Panc1 (cell line): ENCODE data around the gene CAMK2A. TPM values are rescaled to one million over a fixed set of nuclear protein-coding genes. Genes with fewer than 3 reads are reported as not detected.

Experiments
- ATAC-seq: fragments of 200-7000 bp; cut with Tn5 transposase; 2 replicates; pipeline ENCODE4 v1.9.1; 2020; ENCODE audit warnings: mild to moderate bottlenecking, moderate library complexity
- BruUV-seq: library from RNA; stranded (reverse); fragments of 400-500 nt; replicated peaks from 2 replicates; lab custom pipeline; 2021; lab: Mats Ljungman, UMichigan
- CTCF ChIA-PET: fragments of 300-600 bp; sonication (Branson Sonifier 250); formaldehyde crosslinking; loops from one replicate; lab custom pipeline; 2022; ENCODE audit warnings: antibody characterized with exemption; lab: Charles Lee
- POLR2A ChIA-PET: fragments of 300-600 bp; sonication (Branson Sonifier 250); formaldehyde crosslinking; loops from one replicate; lab custom pipeline; 2022; ENCODE audit warnings: antibody characterized with exemption; lab: Charles Lee
- DNase-seq: peaks from one replicate; pipeline ENCODE4 v3.0.0-alpha.2; 2010; ENCODE audit warnings: low read depth, low spot score
- H3K27ac ChIP-seq: 2 replicates; pipeline ENCODE4 v1.5.1; 2011; ENCODE audit warnings: mild to moderate bottlenecking, low read length, inconsistent platforms
- H3K27me3 ChIP-seq: fragments of 200-500 bp; sonication (Bioruptor generic); 2 replicates; pipeline ENCODE4 v1.6.0; 2014; ENCODE audit warnings: low read length, inconsistent platforms; ENCODE audit not compliant: control insufficient read depth, insufficient read depth
- H3K36me3 ChIP-seq: fragments of 200-500 bp; sonication (Bioruptor generic); 2 replicates; pipeline ENCODE4 v1.5.1; 2014; ENCODE audit warnings: inconsistent platforms, mild to moderate bottlenecking, low read length, moderate library complexity; ENCODE audit not compliant: control insufficient read depth, insufficient read depth
- H3K4me1 ChIP-seq: 2 replicates; pipeline ENCODE4 v1.5.1; 2011; ENCODE audit warnings: inconsistent platforms, mild to moderate bottlenecking, low read length, moderate library complexity; ENCODE audit not compliant: control insufficient read depth, insufficient read depth
- H3K4me3 ChIP-seq, 2 experiments: 2 replicates each; pipeline ENCODE4 v1.5.1; 2011 to 2012; ENCODE audit warnings: low read depth in 2 of 2, low read length in 2 of 2, mild to moderate bottlenecking in 2 of 2, inconsistent platforms in 1 of 2, moderate library complexity in 1 of 2
- H3K9me3 ChIP-seq: fragments of 200-500 bp; sonication (Bioruptor generic); 2 replicates; pipeline ENCODE4 v1.5.1; 2014; ENCODE audit warnings: low read depth, mild to moderate bottlenecking, inconsistent platforms, low read length, moderate library complexity; ENCODE audit not compliant: control insufficient read depth, insufficient read depth
- CTCF ChIP-seq: fragments of 450-650 bp; IDR thresholded peaks from 2 replicates; pipeline ENCODE4 v1.5.1; 2017; ENCODE audit warnings: mild to moderate bottlenecking
- POLR2AphosphoS5 ChIP-seq: IDR thresholded peaks from 2 replicates; pipeline ENCODE4 v1.6.1; 2012; ENCODE audit warnings: mild to moderate bottlenecking, low read depth, low read length, moderate library complexity
- REST ChIP-seq, 2 experiments: IDR thresholded peaks; 2 replicates each; pipeline ENCODE4 v1.6.1; 2011 to 2012; ENCODE audit warnings: low read depth in 2 of 2, control low read depth in 1 of 2, low read length in 1 of 2, mild to moderate bottlenecking in 1 of 2, moderate library complexity in 1 of 2; ENCODE audit not compliant: insufficient read depth in 1 of 2
- SIN3A ChIP-seq: IDR thresholded peaks from 2 replicates; pipeline ENCODE4 v1.6.1; 2012; ENCODE audit warnings: low read depth, mild to moderate bottlenecking, low read length, moderate library complexity, borderline replicate concordance; ENCODE audit not compliant: insufficient read depth
- in situ Hi-C: cut with HindIII; loops from 2 replicates; pipeline ENCODE4 v1.10.0; 2016; ENCODE audit warnings: low sequenced_read_pairs, low pct_unique_long_range_greater_than_20kb
- intact Hi-C: fragments of 100-400 bp; cut with micrococcal nuclease; formaldehyde crosslinking; loops from one replicate; pipeline ENCODE4 v1.10.0; 2022; ENCODE audit not compliant: unreplicated experiment
- total RNA-seq: library from RNA; stranded (reverse); gene quantifications from one replicate; pipeline ENCODE4 v1.2.1, GENCODE V29; 2021; ENCODE audit not compliant: unreplicated experiment

The CAMK2A gene
- total RNA-seq, 1 experiment from 2014 or later: 0.51 TPM

DNA sequence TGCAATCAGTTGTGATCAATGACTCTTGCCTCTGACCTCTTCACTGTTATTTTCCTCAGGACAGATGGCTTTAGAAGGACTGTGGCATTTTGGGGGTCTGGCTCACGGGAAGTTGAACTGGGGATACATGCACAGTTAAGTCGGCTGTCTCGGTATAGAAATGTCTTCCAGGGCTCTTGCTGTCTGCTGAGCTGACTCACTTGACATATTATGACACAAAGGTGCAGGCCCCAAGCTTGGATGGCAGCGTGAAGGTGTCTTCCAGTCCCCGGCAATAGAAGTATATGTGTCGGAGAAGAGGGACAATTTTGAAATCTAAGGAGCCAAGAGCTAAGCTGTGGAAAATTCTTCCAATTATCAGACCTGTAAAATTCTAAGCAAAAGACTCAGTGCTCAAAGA, 22.9 kb upstream of the CAMK2A start:
- TF ChIP-seq CTCF (no peak), REST (IDR thresholded peaks at IDR 0.05; ENCODE audit: insufficient read depth in 1 of 2, low read depth in 2 of 2, low read length in 1 of 2) (no peak)
- no TSS peak for BruUV-seq
- CTCF ChIA-PET: no interaction called here

DNA sequence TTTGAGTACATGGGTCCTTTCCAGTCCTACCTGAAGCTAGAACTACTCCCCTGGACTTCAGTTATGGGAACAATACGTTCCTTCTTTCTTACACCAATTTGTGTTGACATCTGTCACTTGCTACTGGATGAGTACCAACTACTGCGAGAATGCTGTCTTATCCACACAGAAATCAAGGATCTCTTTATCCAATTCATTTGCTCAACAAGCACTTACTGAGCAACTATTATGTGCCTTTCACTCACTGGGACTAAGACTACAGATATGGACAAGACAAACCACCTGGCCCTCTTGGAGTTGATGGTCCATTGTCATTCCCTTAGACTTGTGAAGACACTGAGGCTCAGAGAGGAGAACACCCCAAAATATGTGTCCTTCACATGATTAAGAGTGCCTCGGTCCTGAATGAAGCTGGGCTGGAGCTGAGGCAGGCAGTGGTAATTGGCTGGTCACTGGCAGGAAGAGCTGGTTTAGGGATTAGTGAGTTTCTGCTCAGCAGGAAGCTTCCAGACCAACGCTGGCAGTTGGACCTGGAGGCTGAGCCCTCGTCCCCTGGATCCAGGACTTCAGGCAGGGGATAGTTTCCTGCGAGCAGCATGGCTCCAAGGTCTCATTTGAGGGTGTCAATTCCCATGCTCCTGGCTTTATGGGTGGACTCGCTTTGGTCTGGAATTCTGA, 21.6 kb upstream of the CAMK2A start:
- Histone ChIP-seq H3K9me3 (no peaks in the 10 kb centered on the region; the same call in 1 of the 2 replicates), H3K36me3 (no peaks in the 10 kb centered on the region), H3K27ac (no peak overlapping the region), H3K4me1 (peaks cover 1% of the 10 kb centered on the region; the same call in 1 of the 2 replicates), H3K27me3 (no peaks in the 10 kb centered on the region), H3K4me3 (no peak overlapping the region)
- intact Hi-C loops: no loop called here
- POLR2A ChIA-PET: interaction anchor here (0.6 to 0.8 kb wide), 2 partner anchors 12 to 105 kb away, joined by 3 read pairs; no protein-coding TSS in a partner anchor
- CTCF ChIA-PET: no interaction called here
- ATAC-seq (no peak), DNase-seq (no peak)
- in situ Hi-C loops: no loop called here
- BruUV-seq: no TSS peak
- TF ChIP-seq SIN3A (no peak), POLR2AphosphoS5 (no peak), REST (IDR thresholded peaks at IDR 0.05; ENCODE audit: insufficient read depth in 1 of 2, low read depth in 2 of 2, low read length in 1 of 2) (no peak)

More for the DNA sequence above, 22.9 kb upstream of the CAMK2A start:
- in situ Hi-C loops: no loop called here
- Histone ChIP-seq H3K27me3 (no peaks in the 10 kb centered on the region), H3K4me3 (no peak overlapping the region), H3K36me3 (no peaks in the 10 kb centered on the region), H3K4me1 (peaks cover 14% of the 10 kb centered on the region), H3K27ac (no peak overlapping the region), H3K9me3 (no peaks in the 10 kb centered on the region; the same call in 1 of the 2 replicates)
- DNase-seq (no peak), ATAC-seq (no peak)
- POLR2A ChIA-PET: no interaction called here
- intact Hi-C loops: no loop called here
